Measurements from ENCODE around the gene ACSM4.
"Not testable (repeated sequence)": the region's sequence is repeated elsewhere in the genome, so short reads cannot be mapped to it uniquely, and the experiment has no call there.

The ACSM4 gene

GRCh38 chr12:7303772-7304171 is at the start of gene ACSM4:
Gene ACSM4, plus strand, starts transcription at chr12:7304072. Its CDS starts 260 bp downstream, at chr12:7304332.
- DNase-seq (ENCODE audit: low read depth): no peak

- no peak for DNase-seq (ENCODE audit: low read depth)
Observed at GRCh38 chr12:7259060-7259459, 44.8 kb upstream of the ACSM4 start.

- no peak for DNase-seq (ENCODE audit: low read depth)
Observed at GRCh38 chr12:7264538-7264937, 39.3 kb upstream of the ACSM4 start.

- DNase-seq (ENCODE audit: low read depth): no peak
Observed at GRCh38 chr12:7265251-7265650, 38.6 kb upstream of the ACSM4 start.

GRCh38 chr12:7269273-7269672 is 34.6 kb upstream of the ACSM4 start:
- no peak for DNase-seq (ENCODE audit: low read depth)

- no peak for DNase-seq (ENCODE audit: low read depth)
Observed at GRCh38 chr12:7271893-7272514, 31.9 kb upstream of the ACSM4 start.

- DNase-seq (ENCODE audit: low read depth): not testable (repeated sequence)
Observed at GRCh38 chr12:7275482-7275881, 28.4 kb upstream of the ACSM4 start.

- DNase-seq (ENCODE audit: low read depth): no peak
Observed at GRCh38 chr12:7282844-7283243, 21.0 kb upstream of the ACSM4 start.

- DNase-seq (ENCODE audit: low read depth): no peak
Observed at GRCh38 chr12:7289743-7290142, 14.1 kb upstream of the ACSM4 start.

- not testable (repeated sequence) for DNase-seq (ENCODE audit: low read depth)
Observed at GRCh38 chr12:7290588-7290987, 13.3 kb upstream of the ACSM4 start.

- DNase-seq (ENCODE audit: low read depth): no peak
Observed at GRCh38 chr12:7292300-7292699, 11.6 kb upstream of the ACSM4 start.

- DNase-seq (ENCODE audit: low read depth): no peak
Observed at GRCh38 chr12:7293670-7294069, 10.2 kb upstream of the ACSM4 start.

- no peak for DNase-seq (ENCODE audit: low read depth)
Observed at GRCh38 chr12:7295529-7295928, 8.3 kb upstream of the ACSM4 start.

- DNase-seq (ENCODE audit: low read depth): no peak
Observed at GRCh38 chr12:7297865-7298264, 6.0 kb upstream of the ACSM4 start.

- DNase-seq (ENCODE audit: low read depth): no peak
Observed at GRCh38 chr12:7302266-7302986, 1.4 kb upstream of the ACSM4 start.

GRCh38 chr12:7303230-7303629 is 642 bp upstream of the ACSM4 start:
- no peak for DNase-seq (ENCODE audit: low read depth)

GRCh38 chr12:7304456-7304855 is 584 bp downstream of the ACSM4 start:
- no peak for DNase-seq (ENCODE audit: low read depth)

GRCh38 chr12:7310070-7310469 is 6.2 kb downstream of the ACSM4 start:
- no peak for DNase-seq (ENCODE audit: low read depth)

- no peak for DNase-seq (ENCODE audit: low read depth)
Observed at GRCh38 chr12:7319930-7320329, 16.1 kb downstream of the ACSM4 start.

GRCh38 chr12:7321624-7322023 is 17.8 kb downstream of the ACSM4 start:
- no peak for DNase-seq (ENCODE audit: low read depth)

- DNase-seq (ENCODE audit: low read depth): no peak
Observed at GRCh38 chr12:7322599-7322998, 18.7 kb downstream of the ACSM4 start.

GRCh38 chr12:7324176-7324575 is 20.3 kb downstream of the ACSM4 start:
- DNase-seq (ENCODE audit: low read depth): no peak

- no peak for DNase-seq (ENCODE audit: low read depth)
Observed at GRCh38 chr12:7327918-7328317, 24.0 kb downstream of the ACSM4 start.

GRCh38 chr12:7337790-7338189 is 33.9 kb downstream of the ACSM4 start:
- DNase-seq (ENCODE audit: low read depth): not testable (repeated sequence)
